Loucy (cell line): ENCODE data around the gene HLA-B.

Experiments
- H2AFZ ChIP-seq: fragments of 200-600 bp; sonication (generic); 2 replicates; pipeline ENCODE4 v1.6.0; 2016; ENCODE audit warnings: antibody characterized with exemption, mild to moderate bottlenecking, low read length, moderate library complexity
- H3F3A ChIP-seq: fragments of 200-600 bp; 2 replicates; pipeline ENCODE4 v1.6.0; 2016; ENCODE audit warnings: antibody characterized with exemption, low read depth, mild to moderate bottlenecking
- H3K27me3 ChIP-seq: fragments of 200-600 bp; sonication (generic); 2 replicates; pipeline ENCODE4 v1.6.1; 2014; ENCODE audit warnings: low read length, mild to moderate bottlenecking; ENCODE audit not compliant: insufficient read depth, poor library complexity, severe bottlenecking
- H3K36me3 ChIP-seq: fragments of 200-600 bp; sonication (generic); 2 replicates; pipeline ENCODE4 v1.6.1; 2016; ENCODE audit warnings: low read length; ENCODE audit not compliant: insufficient read depth
- H3K4me1 ChIP-seq: fragments of 200-600 bp; sonication (generic); 2 replicates; pipeline ENCODE4 v1.5.1; 2014; ENCODE audit warnings: low read length, mild to moderate bottlenecking; ENCODE audit not compliant: insufficient read depth, poor library complexity, severe bottlenecking
- H3K4me2 ChIP-seq: fragments of 200-600 bp; sonication (generic); 2 replicates; pipeline ENCODE4 v1.6.0; 2014; ENCODE audit warnings: antibody characterized with exemption, low read length, low read depth, mild to moderate bottlenecking; ENCODE audit not compliant: poor library complexity, severe bottlenecking
- H3K4me3 ChIP-seq: fragments of 200-600 bp; sonication (generic); 2 replicates; pipeline ENCODE4 v1.5.1; 2014; ENCODE audit warnings: low read length, mild to moderate bottlenecking, mixed read lengths; ENCODE audit not compliant: poor library complexity, severe bottlenecking
- H3K79me2 ChIP-seq: fragments of 200-600 bp; sonication (generic); 2 replicates; pipeline ENCODE4 v1.6.1; 2014; ENCODE audit warnings: low read length; ENCODE audit not compliant: insufficient read depth
- H3K9ac ChIP-seq: fragments of 200-600 bp; sonication (generic); 2 replicates; pipeline ENCODE4 v1.6.0; 2014; ENCODE audit warnings: mild to moderate bottlenecking, low read depth, low read length, moderate library complexity; ENCODE audit not compliant: poor library complexity, severe bottlenecking
- H3K9me2 ChIP-seq: fragments of 200-600 bp; sonication (generic); replicated peaks from 2 replicates; pipeline ENCODE4 v1.6.1; 2016; ENCODE audit warnings: low read depth, low read length, mixed read lengths
- H3K9me3 ChIP-seq: fragments of 200-600 bp; sonication (generic); 2 replicates; pipeline ENCODE4 v1.6.1; 2014; ENCODE audit warnings: mild to moderate bottlenecking, antibody characterized with exemption, low read length, low read depth; ENCODE audit not compliant: insufficient read depth
- H4K20me1 ChIP-seq: fragments of 200-600 bp; sonication (generic); 2 replicates; pipeline ENCODE4 v1.6.0; 2014; ENCODE audit warnings: antibody characterized with exemption, low read length, mild to moderate bottlenecking; ENCODE audit not compliant: insufficient read depth, poor library complexity, severe bottlenecking
- EZH2phosphoT487 ChIP-seq: fragments of 200-600 bp; IDR thresholded peaks from 2 replicates; pipeline ENCODE4 v1.6.1; 2018; ENCODE audit warnings: antibody characterized with exemption, mild to moderate bottlenecking, moderate library complexity, borderline replicate concordance
- TF ChIP-seq, protein P1 (sequence below): fragments of 200-600 bp; sonication (generic); conservative IDR thresholded peaks from 2 replicates; pipeline ENCODE4 v1.5.1; 2014; ENCODE audit warnings: mild to moderate bottlenecking, antibody characterized with exemption, low read length

Gene HLA-B

DNA sequence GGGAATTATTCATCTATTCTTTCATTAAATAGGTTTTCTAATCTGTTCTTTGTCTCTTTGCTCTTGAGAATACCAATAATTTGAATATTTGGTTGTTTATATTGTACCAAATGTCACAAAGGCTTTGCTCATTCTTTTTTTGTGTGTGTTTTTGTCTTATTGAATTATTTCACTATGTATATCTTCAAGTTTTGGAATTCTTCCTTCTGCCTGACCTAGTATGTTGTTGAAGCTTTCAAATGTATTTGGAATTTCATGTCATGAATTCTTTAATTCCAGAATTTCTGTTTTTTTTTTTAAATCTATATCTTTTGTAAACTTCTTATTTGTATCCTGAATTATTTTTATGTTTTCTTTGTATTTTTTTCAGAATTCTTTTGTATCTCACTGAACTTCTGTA is 16.8 kb downstream of the HLA-B start:
- H3K4me3 ChIP-seq: no peak overlapping the region
- no peaks in the 10 kb centered on the region for H3F3A ChIP-seq
- H3K36me3 ChIP-seq: no peaks in the 10 kb centered on the region
- no peaks in the 10 kb centered on the region for H3K9me2 ChIP-seq
- no peak for TF ChIP-seq EZH2phosphoT487
- TF ChIP-seq, protein P1, sequence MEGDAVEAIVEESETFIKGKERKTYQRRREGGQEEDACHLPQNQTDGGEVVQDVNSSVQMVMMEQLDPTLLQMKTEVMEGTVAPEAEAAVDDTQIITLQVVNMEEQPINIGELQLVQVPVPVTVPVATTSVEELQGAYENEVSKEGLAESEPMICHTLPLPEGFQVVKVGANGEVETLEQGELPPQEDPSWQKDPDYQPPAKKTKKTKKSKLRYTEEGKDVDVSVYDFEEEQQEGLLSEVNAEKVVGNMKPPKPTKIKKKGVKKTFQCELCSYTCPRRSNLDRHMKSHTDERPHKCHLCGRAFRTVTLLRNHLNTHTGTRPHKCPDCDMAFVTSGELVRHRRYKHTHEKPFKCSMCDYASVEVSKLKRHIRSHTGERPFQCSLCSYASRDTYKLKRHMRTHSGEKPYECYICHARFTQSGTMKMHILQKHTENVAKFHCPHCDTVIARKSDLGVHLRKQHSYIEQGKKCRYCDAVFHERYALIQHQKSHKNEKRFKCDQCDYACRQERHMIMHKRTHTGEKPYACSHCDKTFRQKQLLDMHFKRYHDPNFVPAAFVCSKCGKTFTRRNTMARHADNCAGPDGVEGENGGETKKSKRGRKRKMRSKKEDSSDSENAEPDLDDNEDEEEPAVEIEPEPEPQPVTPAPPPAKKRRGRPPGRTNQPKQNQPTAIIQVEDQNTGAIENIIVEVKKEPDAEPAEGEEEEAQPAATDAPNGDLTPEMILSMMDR: no peak
- no peak overlapping the region for H3K4me2 ChIP-seq
- H3K9ac ChIP-seq: no peak overlapping the region
- no peaks in the 10 kb centered on the region for H3K4me1 ChIP-seq
- no peaks in the 10 kb centered on the region for H3K79me2 ChIP-seq
- H2AFZ ChIP-seq: no peak overlapping the region
- no peaks in the 10 kb centered on the region for H3K27me3 ChIP-seq
- peaks cover 16% of the 10 kb centered on the region; the same call in 1 of the 2 replicates for H3K9me3 ChIP-seq
- H4K20me1 ChIP-seq: no peaks in the 10 kb centered on the region

DNA sequence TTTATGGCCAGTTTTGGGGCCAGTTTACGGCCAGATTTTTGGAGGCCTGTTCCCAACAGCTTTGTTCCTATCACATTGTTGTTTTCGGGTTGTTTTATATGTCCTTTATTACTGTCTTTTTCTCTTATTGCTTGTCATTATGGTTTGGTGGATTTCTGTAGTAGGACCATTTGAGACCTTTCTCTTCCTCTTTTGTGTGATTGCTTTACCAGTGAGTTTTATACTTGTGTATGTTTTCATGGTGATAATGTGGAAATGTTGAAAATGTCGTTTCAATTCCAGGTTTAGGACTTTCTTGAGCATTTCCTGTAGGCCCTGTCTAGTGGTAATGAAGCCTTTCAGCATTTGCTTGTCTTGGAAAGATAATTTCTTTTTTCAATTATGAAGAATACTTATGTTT is 17.8 kb downstream of the HLA-B start:
- no peaks in the 10 kb centered on the region for H3K9me2 ChIP-seq
- no peak overlapping the region for H3K4me3 ChIP-seq
- H3K36me3 ChIP-seq: no peaks in the 10 kb centered on the region
- H3K27me3 ChIP-seq: no peaks in the 10 kb centered on the region
- H3K4me1 ChIP-seq: no peaks in the 10 kb centered on the region
- H4K20me1 ChIP-seq: no peaks in the 10 kb centered on the region
- no peak overlapping the region for H3K9ac ChIP-seq
- H3K79me2 ChIP-seq: no peaks in the 10 kb centered on the region
- no peaks in the 10 kb centered on the region for H3F3A ChIP-seq
- no peak overlapping the region for H2AFZ ChIP-seq
- no peak for TF ChIP-seq EZH2phosphoT487
- TF ChIP-seq, protein P1: no peak
- peaks cover 16% of the 10 kb centered on the region; the same call in 1 of the 2 replicates for H3K9me3 ChIP-seq
- no peak overlapping the region for H3K4me2 ChIP-seq

DNA sequence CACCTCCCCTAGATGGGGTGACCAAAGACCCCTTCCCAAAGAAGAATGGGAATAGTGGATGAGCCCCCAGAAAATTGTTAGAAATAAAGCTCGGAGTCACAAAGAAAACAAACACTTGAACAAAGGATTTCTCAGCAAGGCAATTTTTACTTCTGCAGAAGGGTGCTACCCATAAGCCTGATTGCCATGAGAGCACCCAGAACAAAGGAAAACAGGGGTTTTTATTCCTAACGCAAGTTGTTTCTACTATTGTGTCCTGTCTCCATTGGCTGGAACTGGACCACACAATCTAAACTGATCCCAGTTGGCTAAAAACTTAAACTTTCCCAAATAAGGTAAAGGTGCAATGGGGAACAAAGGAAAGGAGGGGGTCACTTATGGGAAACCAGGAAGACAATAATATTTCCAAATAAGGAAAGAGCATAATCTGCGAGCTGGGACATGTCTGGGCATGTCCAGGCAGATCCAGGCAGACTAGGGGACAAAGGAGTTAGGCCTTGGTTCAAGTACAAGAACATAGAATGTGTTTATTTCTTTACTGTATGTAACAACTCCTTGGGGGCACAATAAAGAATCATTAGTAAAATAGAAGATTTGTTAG is 20.0 kb downstream of the HLA-B start:
- Histone ChIP-seq H3F3A (no peaks in the 10 kb centered on the region), H2AFZ (no peak overlapping the region), H3K9ac (no peak overlapping the region), H3K4me2 (no peak overlapping the region), H3K9me2 (no peaks in the 10 kb centered on the region), H3K79me2 (no peaks in the 10 kb centered on the region), H3K36me3 (no peaks in the 10 kb centered on the region), H3K4me1 (peaks cover 14% of the 10 kb centered on the region), H4K20me1 (no peaks in the 10 kb centered on the region), H3K27me3 (no peaks in the 10 kb centered on the region), H3K4me3 (no peak overlapping the region), H3K9me3 (peaks cover 16% of the 10 kb centered on the region; the same call in 1 of the 2 replicates)
- TF ChIP-seq, protein P1: no peak
- no peak for TF ChIP-seq EZH2phosphoT487
